Left forelimb (tissue), 1 donor: Measurements from ENCODE around the gene LEMD1.
"Not testable (repeated sequence)": the region's sequence is repeated elsewhere in the genome, so short reads cannot be mapped to it uniquely, and the experiment has no call there.

Experiments used
- DNase-seq: peaks from one replicate; pipeline ENCODE4 v3.0.0-alpha.2; 2018; ENCODE audit warnings: low spot score

LEMD1 gene

DNA sequence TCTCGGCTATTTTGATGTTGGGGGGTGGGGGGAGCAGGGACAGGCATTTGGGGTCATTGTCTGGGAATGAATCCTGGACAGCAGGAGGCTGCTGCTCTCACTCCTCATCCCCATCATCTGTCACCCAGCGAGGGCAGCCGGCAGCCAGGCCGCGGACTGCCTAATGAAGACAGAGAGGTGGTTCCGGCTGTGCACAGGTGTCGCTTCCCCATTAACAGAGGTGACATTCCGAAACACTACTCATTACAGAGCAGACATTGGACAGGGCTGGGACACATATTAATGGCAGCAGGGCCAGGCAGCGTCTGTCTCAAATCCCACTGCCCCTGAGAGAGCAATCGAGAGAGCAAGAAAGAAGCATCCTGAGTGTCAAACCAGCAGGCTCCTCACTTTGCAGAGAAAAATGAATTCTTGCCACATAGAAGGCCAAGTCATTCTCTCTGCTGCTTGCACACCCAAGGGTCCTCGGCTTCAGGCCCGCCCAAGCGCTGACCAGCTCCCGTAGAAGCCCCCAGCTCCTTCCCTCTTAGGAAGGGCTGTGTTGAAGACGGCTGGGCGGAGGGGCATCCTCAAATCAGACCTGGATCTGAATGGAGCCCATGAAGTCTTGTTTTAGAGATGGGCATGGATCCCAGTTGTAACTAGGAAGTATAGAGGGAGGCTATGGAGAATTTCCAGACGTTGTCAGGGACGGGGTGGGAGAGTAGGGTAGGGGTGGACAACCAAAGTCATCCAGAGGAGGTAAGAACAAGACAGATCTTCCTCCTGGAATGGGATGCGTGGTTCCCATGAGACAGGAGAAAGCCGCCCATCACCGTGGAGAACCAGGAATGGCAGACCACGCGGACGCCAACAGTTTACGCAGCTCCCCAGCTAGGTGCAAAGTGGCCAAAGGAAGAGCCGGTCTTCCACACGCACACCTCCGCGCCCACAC lies 8.2 kb upstream of the LEMD1 start:
- no peak for DNase-seq

DNA sequence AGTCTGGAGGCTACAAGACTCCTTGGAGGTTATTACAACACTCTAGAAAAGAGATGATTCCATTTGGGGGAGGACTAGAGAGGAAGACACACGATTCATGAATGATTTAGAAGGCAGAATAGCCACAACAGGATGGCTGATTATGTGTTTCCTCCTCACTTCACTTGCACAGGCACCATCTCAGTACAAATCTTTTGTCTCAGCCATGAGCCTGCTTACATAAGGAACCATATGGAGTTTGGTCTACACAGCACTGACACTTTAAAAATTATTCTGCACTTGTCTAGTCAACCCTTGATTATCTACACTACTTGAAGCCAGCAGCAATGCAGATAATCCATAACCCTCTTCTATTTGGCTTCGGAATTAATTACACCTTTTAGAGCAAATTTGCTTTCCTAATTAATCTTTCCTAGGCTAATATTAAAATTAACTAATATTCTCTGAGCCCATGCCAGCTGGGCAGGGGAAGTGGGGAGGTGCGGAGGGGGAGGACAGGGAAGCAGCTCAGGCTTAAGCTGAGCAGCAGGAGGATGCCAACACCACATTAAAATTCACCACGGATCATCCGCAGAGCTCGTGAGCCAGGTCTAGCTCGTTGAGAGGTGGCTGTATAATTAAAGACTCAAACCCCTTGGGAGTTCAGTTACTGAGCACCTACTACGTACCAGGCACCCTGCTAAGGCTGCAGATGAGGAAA lies 3.2 kb upstream of the LEMD1 start:
- DNase-seq: no peak

DNA sequence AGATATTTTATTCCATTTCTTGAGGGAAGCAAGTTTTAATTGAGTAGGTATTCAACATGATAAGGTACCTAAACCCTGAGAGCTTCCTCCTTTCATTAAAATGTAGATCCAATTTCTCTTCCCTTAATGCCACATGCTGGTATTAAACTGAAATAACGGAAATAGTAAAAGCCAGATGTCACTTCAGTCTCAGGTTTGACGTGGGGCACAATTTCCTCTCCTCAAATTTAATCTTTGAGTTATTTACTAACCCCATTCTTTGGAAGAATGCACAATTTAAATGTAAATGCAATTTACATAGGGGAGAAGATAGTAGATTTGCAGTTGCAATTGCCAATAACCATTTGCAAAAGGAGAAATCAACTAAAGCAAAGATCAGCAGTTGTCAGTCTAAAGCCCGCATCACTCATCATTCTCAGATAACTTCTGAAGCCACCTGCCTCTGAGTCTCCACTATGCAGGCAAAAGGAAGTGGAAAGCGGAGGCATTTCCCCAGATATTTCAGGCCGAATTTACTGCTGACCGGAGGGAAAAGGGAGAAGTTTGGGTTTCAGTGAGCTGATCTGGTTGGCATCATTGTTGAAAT lies 2.1 kb upstream of the LEMD1 start:
- DNase-seq: no peak

DNA sequence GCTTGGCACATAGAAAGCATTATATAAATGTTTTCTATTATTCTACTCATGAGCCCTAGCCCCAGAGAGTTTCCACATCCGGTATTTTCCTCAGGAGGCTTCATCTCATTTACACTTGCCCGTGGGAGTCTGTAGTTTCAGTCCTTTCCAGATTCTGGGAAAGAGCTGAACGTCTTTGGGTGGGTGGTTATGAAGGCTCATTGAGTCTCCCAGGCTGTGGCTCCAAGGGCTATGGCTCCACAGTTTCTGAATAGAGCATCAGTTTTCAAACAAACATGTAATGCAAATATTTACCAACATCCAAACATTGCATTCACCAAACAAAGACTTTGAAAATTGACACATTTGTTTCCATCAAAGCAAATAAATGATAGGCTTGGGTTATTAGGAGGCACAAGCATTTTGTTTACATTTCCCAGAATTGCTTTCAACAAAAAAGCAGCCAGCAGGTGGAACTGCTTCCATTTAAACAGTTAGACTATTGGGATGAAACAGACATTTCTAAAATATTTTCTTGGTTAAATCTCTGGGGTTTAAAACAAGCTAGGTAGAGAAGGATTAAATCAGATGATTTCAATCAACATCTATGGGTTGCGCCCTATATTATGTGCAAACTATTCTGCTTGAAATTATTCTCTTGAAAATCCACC lies 1.3 kb upstream of the LEMD1 start:
- no peak for DNase-seq

DNA sequence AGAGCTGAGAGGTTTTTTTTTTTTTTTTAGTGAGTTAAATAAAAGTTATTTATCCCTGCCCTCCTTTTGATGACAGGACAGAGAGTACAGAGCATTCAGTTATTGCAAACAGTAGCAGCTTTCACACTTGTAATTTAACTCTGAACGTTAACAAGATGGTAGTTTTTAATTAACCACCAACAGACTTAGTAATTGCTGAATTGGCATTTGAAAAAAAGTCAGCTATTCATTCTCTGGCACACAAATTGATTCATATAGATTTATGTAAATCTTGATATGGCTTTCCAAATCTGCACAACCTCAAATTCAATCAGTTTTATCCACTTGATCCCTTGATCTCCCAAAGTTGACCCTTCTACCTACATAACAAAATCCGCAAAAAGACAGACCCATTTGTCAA lies 918 bp downstream of the LEMD1 start:
- no peak for DNase-seq

DNA sequence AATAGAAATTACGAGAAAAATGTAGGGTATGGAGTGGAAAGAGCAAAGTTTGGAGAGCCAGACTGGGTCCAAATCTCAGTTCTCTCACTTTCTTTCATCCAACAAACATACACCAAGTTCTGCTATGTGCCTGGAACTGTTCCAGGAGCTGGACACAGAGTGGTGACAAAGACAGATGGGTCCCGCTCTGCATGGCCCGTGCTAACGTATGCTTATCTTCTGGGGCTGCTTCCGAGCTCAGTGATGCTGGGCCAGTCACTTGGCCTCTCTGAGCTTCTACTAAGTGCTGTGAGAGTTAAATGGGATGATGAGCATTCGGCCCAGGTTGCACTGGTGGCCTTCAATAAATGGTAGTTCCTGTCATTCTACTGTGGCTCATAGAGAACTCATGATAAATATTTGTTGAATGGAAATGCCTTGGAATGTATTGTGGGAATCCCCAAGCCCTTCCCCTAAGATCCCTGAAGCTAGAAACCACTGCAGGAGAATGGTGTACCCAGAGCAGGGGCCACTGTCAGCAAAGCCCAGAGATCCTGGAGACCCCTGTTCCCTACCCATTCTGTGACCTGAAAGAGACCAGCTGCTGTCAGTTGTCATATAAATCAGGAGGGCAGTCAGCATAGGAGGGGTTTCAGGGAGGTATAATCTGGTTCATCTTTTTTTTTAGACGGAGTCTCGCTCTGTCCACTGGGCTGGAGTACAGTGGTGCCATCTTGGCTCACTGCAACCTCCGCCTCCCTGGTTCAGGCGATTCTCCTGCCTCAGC lies 3.8 kb downstream of the LEMD1 start:
- DNase-seq: no peak

DNA sequence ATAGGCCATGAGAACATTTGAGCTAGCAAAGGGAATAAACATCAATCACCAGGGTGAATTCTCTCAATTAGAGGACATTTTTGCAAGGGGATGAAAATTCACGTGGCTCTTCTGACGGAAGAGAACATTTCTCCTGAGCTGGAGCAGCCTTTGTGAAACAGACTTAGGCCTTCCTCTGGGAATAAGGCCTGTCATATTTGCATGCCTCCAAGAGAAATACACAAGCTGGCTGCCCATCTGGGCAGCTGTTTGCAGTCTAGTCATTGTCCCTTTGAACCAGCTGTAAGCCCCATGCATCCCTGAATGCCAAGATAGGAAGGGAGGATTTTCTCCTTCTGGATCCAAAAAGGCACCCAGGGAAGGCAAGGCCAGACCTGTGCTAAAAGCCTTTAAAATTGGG lies 5.5 kb downstream of the LEMD1 start:
- no peak for DNase-seq

DNA sequence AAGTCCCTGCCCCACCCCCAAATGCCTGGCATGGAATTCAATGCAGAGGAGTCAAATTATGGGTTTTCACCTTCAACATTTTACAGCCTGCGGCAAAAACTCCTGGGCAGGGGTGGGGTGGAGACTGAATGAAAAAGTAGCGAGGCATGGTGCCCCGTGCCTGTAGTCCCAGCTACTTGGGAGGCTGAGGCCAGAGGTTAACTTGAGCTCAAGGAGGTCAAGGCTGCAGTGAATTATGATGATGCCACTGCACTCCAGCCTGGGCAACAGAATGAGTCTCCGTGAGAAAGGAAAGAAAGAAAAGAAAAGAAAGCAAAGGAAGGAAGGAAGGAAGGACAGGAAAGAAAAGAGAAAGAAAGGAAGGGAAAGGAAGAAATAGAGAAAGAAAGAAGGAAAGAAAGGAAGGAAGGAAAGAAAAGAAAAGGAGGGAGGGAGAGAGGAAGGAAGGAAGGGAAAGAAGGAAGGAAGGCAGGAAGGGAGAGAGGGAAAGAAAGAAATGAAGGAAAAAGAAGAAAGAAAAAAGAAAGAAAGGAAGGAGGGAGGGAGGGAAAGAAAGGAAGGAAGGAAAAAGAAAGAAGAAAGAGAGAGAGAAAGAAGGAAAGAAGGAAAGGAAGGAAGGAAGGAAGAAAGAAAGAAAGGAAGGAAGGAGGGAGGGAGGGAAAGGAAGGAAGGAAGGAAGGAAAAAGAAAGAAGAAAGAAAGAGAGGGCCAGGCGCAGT lies 11.1 kb downstream of the LEMD1 start:
- DNase-seq: no peak

DNA sequence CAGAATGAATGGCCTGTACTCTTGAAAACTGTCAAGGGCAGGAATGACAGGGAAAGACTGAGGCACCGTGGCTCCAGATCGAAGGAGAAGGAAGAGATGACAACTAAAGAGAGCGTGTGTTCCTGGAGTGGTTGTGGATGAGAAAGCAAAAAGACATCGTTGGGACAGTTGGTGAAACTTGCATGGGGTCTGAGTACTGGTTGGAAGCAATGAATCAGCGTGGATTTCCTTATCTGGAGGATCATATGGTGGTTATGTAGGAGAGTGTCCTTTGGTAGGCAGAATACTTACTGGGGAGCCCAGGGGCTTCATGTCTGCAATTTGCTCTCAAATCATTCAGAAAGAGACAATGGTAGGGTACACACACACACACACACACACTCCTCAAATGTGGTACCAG lies 13.9 kb downstream of the LEMD1 start:
- no peak for DNase-seq

DNA sequence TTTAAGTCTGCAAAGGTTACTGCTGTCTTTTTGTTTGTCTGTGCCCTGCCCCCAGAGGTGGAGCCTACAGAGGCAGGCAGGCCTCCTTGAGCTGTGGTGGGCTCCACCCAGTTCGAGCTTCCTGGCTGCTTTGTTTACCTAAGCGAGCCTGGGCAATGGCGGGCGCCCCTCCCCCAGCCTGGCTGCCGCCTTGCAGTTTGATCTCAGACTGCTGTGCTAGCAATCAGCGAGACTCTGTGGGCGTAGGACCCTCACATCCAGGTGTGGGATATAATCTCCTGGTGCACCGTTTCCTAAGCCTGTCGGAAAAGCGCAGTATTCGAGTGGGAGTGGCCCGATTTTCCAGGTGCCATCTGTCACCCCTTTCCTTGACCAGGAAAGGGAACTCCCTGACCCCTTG lies 15.6 kb downstream of the LEMD1 start:
- DNase-seq: not testable (repeated sequence)

DNA sequence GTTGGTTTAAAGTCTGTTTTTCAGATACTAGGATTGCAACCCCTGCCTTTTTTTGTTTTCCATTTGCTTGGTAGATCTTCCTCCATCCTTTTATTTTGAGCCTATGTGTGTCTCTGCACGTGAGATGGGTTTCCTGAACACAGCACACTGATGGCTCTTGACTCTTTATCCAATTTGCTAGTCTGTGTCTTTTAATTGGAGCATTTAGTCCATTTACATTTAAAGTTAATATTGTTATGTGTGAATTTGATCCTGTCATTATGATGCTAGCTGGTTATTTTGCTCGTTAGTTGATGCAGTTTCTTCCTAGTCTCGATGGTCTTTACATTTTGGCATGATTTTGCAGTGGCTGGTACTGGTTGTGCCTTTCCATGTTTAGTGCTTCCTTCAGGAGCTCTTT lies 17.4 kb downstream of the LEMD1 start:
- not testable (repeated sequence) for DNase-seq

DNA sequence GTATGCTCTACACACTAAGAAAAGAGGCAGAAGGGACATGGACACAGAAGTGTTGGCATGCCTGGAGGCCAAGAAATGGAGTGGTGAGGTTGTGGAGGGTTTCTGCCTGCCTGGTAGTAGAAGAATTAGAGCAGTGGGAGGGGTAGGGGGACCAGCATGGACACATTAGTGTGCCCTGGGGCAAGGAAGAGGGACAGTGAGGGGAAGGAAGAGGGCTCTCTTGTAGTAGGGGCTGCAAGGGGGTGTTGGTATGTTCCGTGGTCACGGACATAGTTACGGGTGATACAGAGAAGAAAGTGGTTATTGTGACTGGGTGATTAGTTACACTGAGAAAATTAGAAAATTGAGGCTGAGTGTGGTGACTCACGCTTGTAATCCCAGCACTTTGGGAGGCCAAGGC lies 23.3 kb downstream of the LEMD1 start:
- no peak for DNase-seq

DNA sequence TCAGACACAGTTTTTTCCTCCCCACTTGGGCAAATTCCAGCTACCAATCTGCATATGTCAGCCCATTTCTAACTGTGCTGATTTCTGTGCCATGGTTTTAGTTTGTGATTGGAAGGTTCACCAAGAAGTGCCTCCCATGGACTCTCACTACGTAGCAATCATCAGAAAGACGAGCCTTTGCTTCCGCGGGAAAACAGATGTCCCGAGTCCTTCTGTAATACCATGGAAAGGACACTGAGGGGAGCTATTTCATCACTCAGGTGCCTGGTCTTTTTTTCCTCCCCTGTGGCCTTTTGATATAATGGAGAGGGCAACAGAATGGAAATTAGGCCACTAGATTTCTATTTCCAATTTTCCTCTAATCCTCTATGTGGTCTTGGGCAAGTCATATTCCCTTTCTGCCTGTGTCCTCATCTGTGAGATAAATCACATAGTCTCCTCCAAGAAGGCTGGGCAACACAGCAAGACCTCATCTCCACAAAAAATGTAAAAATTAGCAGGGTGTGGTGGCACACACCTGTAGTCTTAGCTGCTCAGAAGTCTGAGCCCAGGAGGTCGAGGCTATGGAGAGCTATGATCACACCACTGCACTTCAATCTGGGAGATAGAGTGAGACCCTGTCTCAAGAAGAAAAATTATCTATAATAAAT lies 24.8 kb downstream of the LEMD1 start:
- no peak for DNase-seq

DNA sequence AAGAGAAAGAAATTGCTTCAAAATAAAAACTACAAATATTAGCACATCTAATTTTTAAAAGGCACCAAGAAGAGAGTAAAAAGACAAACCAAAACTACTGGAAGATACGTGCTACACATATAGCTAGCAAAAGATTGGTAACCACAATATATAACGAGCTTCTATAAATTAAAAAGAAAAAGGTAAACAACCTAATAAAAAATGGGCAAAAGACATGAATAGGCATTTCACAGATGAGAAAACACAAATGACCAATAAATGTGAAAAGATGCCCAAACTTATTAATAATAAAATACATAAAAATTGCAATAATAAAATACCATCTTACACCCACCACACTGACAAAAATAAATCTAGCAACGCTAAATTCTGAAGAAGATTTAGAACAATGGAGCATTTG lies 26.2 kb downstream of the LEMD1 start:
- DNase-seq: no peak

DNA sequence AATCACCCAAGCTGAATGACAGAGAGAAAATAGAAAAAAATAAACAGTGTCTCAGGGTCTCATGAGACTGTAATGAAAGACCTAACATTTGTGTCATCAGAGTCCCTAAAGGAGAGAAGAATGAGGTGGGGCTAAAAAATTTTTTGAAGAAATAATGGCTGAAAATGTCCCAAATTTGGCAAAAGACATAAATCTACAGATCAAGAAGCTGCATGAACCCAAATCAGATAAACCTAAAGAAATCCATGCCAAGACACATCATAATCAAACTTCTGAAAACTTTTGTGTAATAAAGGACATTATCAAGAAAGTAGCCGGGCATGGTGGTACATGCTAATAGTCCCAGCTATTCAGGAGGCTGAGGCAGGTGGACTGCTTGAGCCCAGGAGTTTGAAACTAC lies 29.2 kb downstream of the LEMD1 start:
- no peak for DNase-seq

DNA sequence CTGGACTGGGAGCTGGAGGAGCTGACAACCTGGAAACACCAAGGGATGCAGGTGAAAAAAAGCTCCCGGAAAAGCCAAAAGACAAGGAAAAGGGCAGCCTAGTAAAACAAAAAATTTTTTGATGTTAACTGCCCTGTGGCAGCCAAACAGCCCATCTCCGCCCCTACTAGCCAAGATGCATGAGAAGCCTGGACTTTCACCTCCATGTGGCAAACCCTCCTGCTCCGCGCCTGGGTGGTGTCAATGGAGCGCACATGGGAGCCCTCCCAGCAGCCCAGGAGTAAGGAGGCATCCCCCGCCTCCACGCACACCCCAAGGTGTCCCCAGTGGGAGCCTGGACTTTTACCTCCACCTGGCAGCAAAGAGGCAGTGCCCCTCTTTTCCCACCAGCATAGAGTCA lies 30.5 kb downstream of the LEMD1 start:
- DNase-seq: no peak

DNA sequence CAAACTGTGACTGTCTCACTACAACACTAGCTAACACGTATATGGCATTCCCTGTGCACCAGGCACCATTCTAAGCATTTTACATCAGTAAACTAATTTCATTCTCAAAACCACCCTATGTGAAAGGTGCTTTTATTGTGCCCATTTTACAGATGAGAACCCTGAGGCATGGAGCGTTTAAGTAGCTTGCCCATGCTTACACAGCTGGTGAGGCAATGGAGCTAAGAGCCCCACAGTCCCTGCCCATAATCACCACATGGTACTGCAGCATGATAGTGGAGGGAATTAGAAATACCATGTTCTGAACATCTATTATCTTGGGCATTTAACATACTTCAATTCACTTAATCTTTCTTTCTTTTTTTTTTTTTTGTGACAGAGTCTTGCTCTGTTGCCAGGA lies 34.0 kb downstream of the LEMD1 start:
- no peak for DNase-seq

DNA sequence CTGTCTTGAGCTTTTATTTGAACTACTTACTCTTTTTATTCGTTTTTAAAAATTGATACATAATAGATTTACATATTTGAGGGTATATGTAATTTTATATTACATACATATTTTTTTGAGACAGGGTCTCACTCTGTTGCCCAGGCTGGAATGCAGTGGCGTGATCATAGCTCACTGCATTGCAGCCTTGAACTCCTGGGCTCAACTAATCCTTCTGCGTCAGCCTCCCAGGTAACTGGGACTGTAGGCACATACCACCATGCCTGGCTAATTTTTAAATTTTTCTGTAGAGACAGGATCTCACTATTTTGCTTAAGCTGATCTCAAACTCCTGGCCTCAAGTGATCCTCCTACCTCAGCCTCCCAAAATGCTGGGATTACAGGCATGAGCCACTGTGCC lies 38.9 kb downstream of the LEMD1 start:
- not testable (repeated sequence) for DNase-seq

DNA sequence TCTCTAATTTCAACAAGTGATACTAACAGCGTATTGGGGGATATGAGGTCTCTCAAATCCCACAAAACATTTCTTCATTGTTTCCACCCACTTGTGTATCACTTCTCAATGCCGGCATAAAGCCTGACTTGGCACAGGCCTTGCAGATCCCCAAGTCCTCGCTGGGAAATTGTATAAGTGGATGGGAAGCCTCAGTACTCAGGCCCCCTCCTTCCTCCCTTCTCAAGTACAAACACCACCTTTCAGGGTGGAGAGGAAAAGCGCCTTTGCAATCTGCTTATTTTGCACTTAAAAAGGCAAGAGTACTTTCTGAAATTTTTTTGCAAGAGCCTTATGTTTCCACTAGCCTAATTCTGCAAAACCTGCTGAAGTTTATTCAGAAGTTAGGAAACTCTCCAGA lies 39.3 kb downstream of the LEMD1 start:
- DNase-seq: no peak

DNA sequence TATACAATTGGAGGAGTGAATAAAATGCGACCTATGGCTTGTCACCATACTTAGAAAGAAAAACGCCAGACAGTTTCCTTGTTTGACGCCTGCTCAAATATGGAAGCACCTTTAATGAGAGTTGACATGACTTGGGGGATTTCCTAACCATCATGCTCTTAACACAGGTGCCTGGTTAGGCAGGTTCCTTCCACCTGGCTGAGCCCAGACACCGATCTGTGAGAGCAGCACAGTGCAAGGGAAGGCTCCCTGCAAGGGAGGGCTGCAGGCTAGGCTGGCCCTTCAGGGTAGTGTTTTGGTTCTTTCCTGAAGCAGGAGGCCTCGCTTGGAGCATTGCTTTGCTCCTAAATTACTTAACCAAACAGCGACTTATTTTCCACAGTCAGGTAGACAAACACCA lies 40.6 kb downstream of the LEMD1 start:
- DNase-seq: no peak

DNA sequence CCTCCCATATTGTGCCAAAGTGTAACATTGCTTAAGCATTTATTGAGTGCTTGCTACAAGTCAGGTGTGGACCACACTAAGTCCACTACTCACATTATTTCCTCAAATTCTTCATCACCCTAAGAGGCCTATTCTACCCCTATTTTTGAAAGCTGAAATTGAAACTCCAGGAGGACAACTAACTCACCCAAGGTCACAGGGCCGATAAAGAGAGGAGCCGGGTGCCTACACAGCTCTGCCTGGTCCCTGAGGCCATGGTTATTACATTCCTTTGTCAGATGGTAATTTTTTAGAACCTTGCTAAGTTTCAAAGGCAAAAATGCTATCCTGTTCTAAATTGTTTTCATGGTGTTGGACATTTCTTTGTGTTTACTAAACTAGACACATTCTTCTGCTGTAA lies 41.0 kb downstream of the LEMD1 start:
- DNase-seq: no peak
